Kidney (tissue), 14 donors: ENCODE data around the gene TDRD12. TPM values are rescaled to one million over a fixed set of nuclear protein-coding genes. Genes with fewer than 3 reads are reported as not detected.

Experiments
- DNase-seq, 5 donors: peaks; one replicate each; pipeline ENCODE4 v3.0.0-alpha.2; 2013 to 2020
- FAIRE-seq: peaks from 2 replicates; lab custom pipeline; 2012; peaks lifted over from hg19 to GRCh38; lab: Jason Lieb, UNC
- H3K27ac ChIP-seq, 2 donors: one replicate each; pipeline ENCODE4 v1.7.0; 2013; ENCODE audit warnings: low read depth in 2 of 2, low read length in 2 of 2, inconsistent platforms in 1 of 2
- H3K27me3 ChIP-seq: one replicate; pipeline ENCODE4 v1.7.1; 2013; ENCODE audit warnings: low read length, inconsistent platforms; ENCODE audit not compliant: control insufficient read depth, insufficient read depth
- H3K36me3 ChIP-seq, 3 donors: one replicate each; pipeline versions ENCODE4 v1.7.0 to v1.7.1; 2013; ENCODE audit warnings: low read length in 3 of 3, control low read depth in 1 of 3, inconsistent platforms in 1 of 3; ENCODE audit not compliant: insufficient read depth in 3 of 3, control insufficient read depth in 2 of 3
- H3K4me1 ChIP-seq, 3 donors: one replicate each; pipeline versions ENCODE4 v1.7.0 to v1.7.1; 2013; ENCODE audit warnings: low read length in 3 of 3, inconsistent platforms in 1 of 3, low read depth in 1 of 3; ENCODE audit not compliant: control insufficient read depth in 2 of 3, insufficient read depth in 2 of 3
- H3K4me3 ChIP-seq, 3 donors: one replicate each; pipeline versions ENCODE4 v1.7.0 to v1.8.1; 2013; ENCODE audit warnings: low read length in 3 of 3, control low read depth in 1 of 3, inconsistent platforms in 1 of 3
- H3K9ac ChIP-seq, 3 donors: one replicate each; pipeline versions ENCODE4 v1.7.0 to v1.7.1; 2013; ENCODE audit warnings: low read length in 3 of 3, control low read depth in 1 of 3, inconsistent platforms in 1 of 3
- H3K9me3 ChIP-seq, 3 donors: one replicate each; pipeline versions ENCODE4 v1.7.0 to v1.7.1; 2013; ENCODE audit warnings: low read length in 3 of 3, control low read depth in 1 of 3, inconsistent platforms in 1 of 3; ENCODE audit not compliant: control insufficient read depth in 2 of 3, insufficient read depth in 1 of 3
- CTCF ChIP-seq: IDR thresholded peaks from 3 replicates; pipeline ENCODE4 v1.5.1; 2012; ENCODE audit warnings: mild to moderate bottlenecking, moderate library complexity, borderline replicate concordance; ENCODE audit not compliant: insufficient read depth; ENCODE audit errors: extremely low read depth
- intact Hi-C: fragments of 100-400 bp; cut with DNase I; formaldehyde crosslinking; loops from one replicate; pipeline ENCODE4 v1.11.1; 2022
- polyA plus RNA-seq: library from polyadenylated mRNA; stranded (reverse); fragments of 350-450 nt; fragmentation: Illumina TruSeq; extraction: RNeasy Lipid Tissue Mini Kit (QIAGEN cat#74804); gene quantifications from one replicate; pipeline ENCODE4 v1.2.3, GENCODE V29; 2014; ENCODE audit warnings: low read depth, low replicate concordance; ENCODE audit not compliant: insufficient read depth
- total RNA-seq: library from RNA; stranded (reverse); fragmentation: NEBNext Ultra II Directional; extraction: Animal tissue kit (Norgen Biotek cat#: 25700); gene quantifications from one replicate; pipeline ENCODE4 v1.2.1, GENCODE V29; 2021
- donor health status: control.
- donor health status: control.
- donor health status: control.
- donor health status: control.
- donor health status: control.
- donor health status: DM: yes; HTN: yes; CAD: no.
- donor health status: Normal renal cell carcinoma (clear cell type).

Gene TDRD12
- total and polyA plus RNA-seq, 2 donors from 2014 or later: 0.38 TPM; not detected in 1

GRCh38 chr19:32810452-32810851, 90.9 kb downstream of the TDRD12 start:
- H3K27me3 ChIP-seq: no peaks in the 10 kb centered on the region
- H3K4me3 ChIP-seq: no peak overlapping the region
- H3K4me1 ChIP-seq: no peaks in the 10 kb centered on the region
- FAIRE-seq: no peak
- DNase-seq: no peak
- intact Hi-C loops: no loop called here
- H3K36me3 ChIP-seq: no peaks in the 10 kb centered on the region
- TF ChIP-seq CTCF: no peak
- no peak overlapping the region for H3K27ac ChIP-seq
- H3K9ac ChIP-seq: no peak overlapping the region
- no peaks in the 10 kb centered on the region for H3K9me3 ChIP-seq

- H3K36me3 ChIP-seq: no peaks in the 10 kb centered on the region
- intact Hi-C loops: no loop called here
- no peak overlapping the region for H3K9ac ChIP-seq
- no peak overlapping the region for H3K27ac ChIP-seq
- no peaks in the 10 kb centered on the region for H3K27me3 ChIP-seq
- H3K4me1 ChIP-seq: no peaks in the 10 kb centered on the region
- TF ChIP-seq CTCF: no peak
- H3K9me3 ChIP-seq: no peaks in the 10 kb centered on the region
- FAIRE-seq: no peak
- DNase-seq: no peak
- no peak overlapping the region for H3K4me3 ChIP-seq
These were observed 91.6 kb downstream of the TDRD12 start for GRCh38 chr19:32811151-32811550.

GRCh38 chr19:32812036-32812435, 92.5 kb downstream of the TDRD12 start:
- H3K9ac ChIP-seq: no peak overlapping the region
- no peak overlapping the region for H3K27ac ChIP-seq
- no peak for TF ChIP-seq CTCF
- intact Hi-C loops: no loop called here
- H3K4me3 ChIP-seq: no peak overlapping the region
- DNase-seq: no peak
- FAIRE-seq: no peak
- H3K9me3 ChIP-seq: no peaks in the 10 kb centered on the region
- H3K4me1 ChIP-seq: no peaks in the 10 kb centered on the region
- no peaks in the 10 kb centered on the region for H3K36me3 ChIP-seq
- no peaks in the 10 kb centered on the region for H3K27me3 ChIP-seq

- Histone ChIP-seq H3K36me3 (no peaks in the 10 kb centered on the region), H3K4me1 (no peaks in the 10 kb centered on the region), H3K27me3 (no peaks in the 10 kb centered on the region), H3K9me3 (no peaks in the 10 kb centered on the region), H3K4me3 (no peak overlapping the region), H3K27ac (no peak overlapping the region), H3K9ac (no peak overlapping the region)
- DNase-seq (no peak), FAIRE-seq (no peak)
- intact Hi-C loops: no loop called here
- TF ChIP-seq CTCF: no peak
These were observed 93.0 kb downstream of the TDRD12 start for GRCh38 chr19:32812571-32812970.
